ENCODE measurements around the gene CASP6. TPM values are rescaled to one million over a fixed set of nuclear protein-coding genes. Genes with fewer than 3 reads are reported as not detected.

The CASP6 gene
- total RNA-seq, 1 experiment from 2014 or later: 30.5 TPM

- peak; percentile 65 for DNase-seq (ENCODE audit: low spot score)
- Histone ChIP-seq H3K27ac (ENCODE audit: low read depth, low read length, poor library complexity, severe bottlenecking) (no peak overlapping the region), H3K27me3 (replicated peaks; ENCODE audit: insufficient read depth, low read depth, low read length, poor library complexity) (no peaks in the 10 kb centered on the region), H3K4me3 (ENCODE audit: low read depth, low read length, poor library complexity, severe bottlenecking) (no peak overlapping the region), H3K36me3 (ENCODE audit: insufficient read depth, low read length, poor library complexity, severe bottlenecking) (peaks cover 16% of the 10 kb centered on the region), H3K9me3 (ENCODE audit: low read depth, low read length, poor library complexity, severe bottlenecking) (no peaks in the 10 kb centered on the region), H3K4me1 (ENCODE audit: insufficient read depth, low read length, poor library complexity, severe bottlenecking) (peaks cover 16% of the 10 kb centered on the region)
- no TSS peak for BruUV-seq (replicated peaks)
- intact Hi-C loops (cut with micrococcal nuclease; ENCODE audit: unreplicated experiment): loop anchor here (5.0 to 10.0 kb wide), 2 partner anchors 118 to 275 kb away; partner anchors contain the start of gene GAR1
- ChIA-PET CTCF (no interaction called here), POLR2A (ENCODE audit: low non-redundant PET) (no interaction called here)
- TF ChIP-seq EZH2 (IDR thresholded peaks at IDR 0.05; ENCODE audit: borderline replicate concordance, low read depth, low read length, poor library complexity, severe bottlenecking) (no peak), CTCF (conservative IDR thresholded peaks at IDR 0.05; ENCODE audit: low read depth, low read length) (no peak)
These were observed 3.6 kb downstream of the CASP6 start for GRCh38 chr4:109699553-109700225.

GRCh38 chr4:109698656-109699055, 4.6 kb downstream of the CASP6 start:
- Histone ChIP-seq H3K36me3 (ENCODE audit: insufficient read depth, low read length, poor library complexity, severe bottlenecking) (peaks cover 25% of the 10 kb centered on the region), H3K27ac (ENCODE audit: low read depth, low read length, poor library complexity, severe bottlenecking) (no peak overlapping the region), H3K4me3 (ENCODE audit: low read depth, low read length, poor library complexity, severe bottlenecking) (no peak overlapping the region), H3K27me3 (replicated peaks; ENCODE audit: insufficient read depth, low read depth, low read length, poor library complexity) (no peaks in the 10 kb centered on the region), H3K9me3 (ENCODE audit: low read depth, low read length, poor library complexity, severe bottlenecking) (no peaks in the 10 kb centered on the region), H3K4me1 (ENCODE audit: insufficient read depth, low read length, poor library complexity, severe bottlenecking) (peaks cover 7% of the 10 kb centered on the region)
- no peak for DNase-seq (ENCODE audit: low spot score)
- no TSS peak for BruUV-seq (replicated peaks)
- CTCF ChIA-PET: interaction anchor here (0.5 kb wide), 1 partner anchor 28 kb away, joined by 4 read pairs; no protein-coding TSS in a partner anchor
- POLR2A ChIA-PET (ENCODE audit: low non-redundant PET): no interaction called here
- TF ChIP-seq CTCF (conservative IDR thresholded peaks at IDR 0.05; ENCODE audit: low read depth, low read length): no peak
- TF ChIP-seq EZH2 (IDR thresholded peaks at IDR 0.05; ENCODE audit: borderline replicate concordance, low read depth, low read length, poor library complexity, severe bottlenecking): no peak
- intact Hi-C loops (cut with micrococcal nuclease; ENCODE audit: unreplicated experiment): no loop called here

GRCh38 chr4:109691411-109691920, 11.8 kb downstream of the CASP6 start:
- Histone ChIP-seq H3K27me3 (replicated peaks; ENCODE audit: insufficient read depth, low read depth, low read length, poor library complexity) (no peaks in the 10 kb centered on the region), H3K4me1 (ENCODE audit: insufficient read depth, low read length, poor library complexity, severe bottlenecking) (no peaks in the 10 kb centered on the region), H3K9me3 (ENCODE audit: low read depth, low read length, poor library complexity, severe bottlenecking) (no peaks in the 10 kb centered on the region), H3K36me3 (ENCODE audit: insufficient read depth, low read length, poor library complexity, severe bottlenecking) (peaks cover 50% of the 10 kb centered on the region), H3K4me3 (ENCODE audit: low read depth, low read length, poor library complexity, severe bottlenecking) (no peak overlapping the region), H3K27ac (ENCODE audit: low read depth, low read length, poor library complexity, severe bottlenecking) (no peak overlapping the region)
- no TSS peak for BruUV-seq (replicated peaks)
- intact Hi-C loops (cut with micrococcal nuclease; ENCODE audit: unreplicated experiment): no loop called here
- POLR2A ChIA-PET (ENCODE audit: low non-redundant PET): no interaction called here
- CTCF ChIA-PET: no interaction called here
- no peak for DNase-seq (ENCODE audit: low spot score)
- TF ChIP-seq CTCF (conservative IDR thresholded peaks at IDR 0.05; ENCODE audit: low read depth, low read length): no peak
- TF ChIP-seq EZH2 (IDR thresholded peaks at IDR 0.05; ENCODE audit: borderline replicate concordance, low read depth, low read length, poor library complexity, severe bottlenecking): no peak

All from A673 (cell line).